Measurements from ENCODE around the gene TOX3.

The TOX3 gene

GRCh38 chr16:52549011-52549692, 2.2 kb upstream of the TOX3 start:
- Histone ChIP-seq H3K4me1 (ENCODE audit: control insufficient read depth in 2 of 2, insufficient read depth in 2 of 2, low read length in 2 of 2) (peaks cover 5 to 30% of the 10 kb centered on the region in 2 donors), H3K9ac (ENCODE audit: low read depth in 1 of 2, low read length in 2 of 2) (no peak overlapping the region), H3K36me3 (ENCODE audit: control insufficient read depth in 2 of 2, insufficient read depth in 2 of 2, low read length in 2 of 2) (no peaks in the 10 kb centered on the region), H3K4me3 (ENCODE audit: low read length in 2 of 2) (no peak overlapping the region), H3K27me3 (ENCODE audit: control insufficient read depth in 2 of 2, insufficient read depth in 2 of 2, low read length in 2 of 2) (no peaks in the 10 kb centered on the region), H3K27ac (ENCODE audit: low read depth in 2 of 2, low read length in 2 of 2) (no peak overlapping the region), H3K9me3 (ENCODE audit: control insufficient read depth in 2 of 2, low read length in 2 of 2) (no peaks in the 10 kb centered on the region)

DNA sequence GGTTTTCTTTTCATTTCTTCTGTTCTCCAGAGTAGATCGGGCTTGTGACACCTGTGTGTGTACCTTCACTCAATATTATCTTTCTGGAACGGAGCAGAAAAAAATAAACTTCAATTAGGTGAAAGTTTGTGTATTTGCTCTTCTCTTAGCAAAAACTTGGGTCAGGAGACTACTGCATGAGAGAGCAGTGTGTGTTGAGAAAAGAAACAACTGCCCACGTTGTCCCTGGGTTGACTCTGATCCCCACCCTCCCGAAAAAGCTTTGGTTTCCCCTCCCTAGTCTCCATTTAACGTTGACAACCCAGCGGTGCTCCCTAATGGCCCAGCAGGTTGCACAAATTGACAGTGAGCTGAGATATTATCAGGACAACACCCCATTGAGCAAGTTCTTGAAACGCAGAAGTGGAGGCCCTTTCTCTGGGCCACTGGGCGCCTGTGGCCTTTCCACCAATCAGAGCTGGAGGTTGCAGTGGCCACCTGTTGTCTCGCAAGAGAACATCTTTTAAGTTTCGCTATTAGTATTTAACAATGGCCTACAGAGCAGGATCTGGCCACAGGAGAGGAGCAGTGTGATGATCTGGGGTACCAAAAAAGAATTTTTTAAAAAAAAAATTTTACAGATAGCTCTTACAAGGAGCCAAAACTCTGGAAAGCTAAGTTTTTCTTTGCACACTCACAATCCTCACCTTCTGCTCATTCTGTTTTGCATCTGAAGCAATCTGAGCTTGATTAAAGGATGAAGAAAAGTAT, 1.5 kb upstream of the TOX3 start:
- Histone ChIP-seq H3K27ac (ENCODE audit: low read depth in 2 of 2, low read length in 2 of 2) (peak overlapping the region in 1 of 2 donors; percentile 74), H3K27me3 (ENCODE audit: control insufficient read depth in 2 of 2, insufficient read depth in 2 of 2, low read length in 2 of 2) (no peaks in the 10 kb centered on the region), H3K9ac (ENCODE audit: low read depth in 1 of 2, low read length in 2 of 2) (peak overlapping the region in 1 of 2 donors; percentile 85), H3K4me3 (ENCODE audit: low read length in 2 of 2) (no peak overlapping the region), H3K9me3 (ENCODE audit: control insufficient read depth in 2 of 2, low read length in 2 of 2) (no peaks in the 10 kb centered on the region), H3K36me3 (ENCODE audit: control insufficient read depth in 2 of 2, insufficient read depth in 2 of 2, low read length in 2 of 2) (no peaks in the 10 kb centered on the region), H3K4me1 (ENCODE audit: control insufficient read depth in 2 of 2, insufficient read depth in 2 of 2, low read length in 2 of 2) (peaks cover 5 to 24% of the 10 kb centered on the region in 2 donors)

DNA sequence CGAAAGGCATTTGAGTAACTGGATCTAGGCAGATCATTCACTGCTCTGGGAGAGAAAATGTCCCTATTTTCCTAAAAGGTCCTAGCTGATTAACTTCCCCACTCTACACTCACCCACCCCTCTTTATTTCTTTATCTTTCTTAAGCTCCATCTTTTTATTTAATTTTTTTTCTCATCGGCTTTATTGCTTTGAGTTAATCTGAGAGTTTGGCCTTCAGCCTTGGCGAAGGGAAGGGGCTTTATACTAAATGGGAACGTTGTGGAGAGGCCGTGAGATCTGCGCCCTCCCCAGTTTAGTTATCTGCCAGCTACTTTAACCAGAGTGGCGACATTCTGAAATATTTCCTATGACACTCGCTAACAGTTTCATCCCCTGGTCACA, 882 bp upstream of the TOX3 start:
- no peaks in the 10 kb centered on the region for H3K36me3 ChIP-seq (ENCODE audit: control insufficient read depth in 2 of 2, insufficient read depth in 2 of 2, low read length in 2 of 2)
- peak overlapping the region; percentile 44 to 85 for H3K9ac ChIP-seq (ENCODE audit: low read depth in 1 of 2, low read length in 2 of 2)
- H3K4me1 ChIP-seq (ENCODE audit: control insufficient read depth in 2 of 2, insufficient read depth in 2 of 2, low read length in 2 of 2): peaks cover 5 to 24% of the 10 kb centered on the region in 2 donors
- peak overlapping the region; percentile 67 to 74 for H3K27ac ChIP-seq (ENCODE audit: low read depth in 2 of 2, low read length in 2 of 2)
- no peaks in the 10 kb centered on the region for H3K27me3 ChIP-seq (ENCODE audit: control insufficient read depth in 2 of 2, insufficient read depth in 2 of 2, low read length in 2 of 2)
- no peaks in the 10 kb centered on the region for H3K9me3 ChIP-seq (ENCODE audit: control insufficient read depth in 2 of 2, low read length in 2 of 2)
- H3K4me3 ChIP-seq (ENCODE audit: low read length in 2 of 2): peak overlapping the region; percentile 63 to 77

DNA sequence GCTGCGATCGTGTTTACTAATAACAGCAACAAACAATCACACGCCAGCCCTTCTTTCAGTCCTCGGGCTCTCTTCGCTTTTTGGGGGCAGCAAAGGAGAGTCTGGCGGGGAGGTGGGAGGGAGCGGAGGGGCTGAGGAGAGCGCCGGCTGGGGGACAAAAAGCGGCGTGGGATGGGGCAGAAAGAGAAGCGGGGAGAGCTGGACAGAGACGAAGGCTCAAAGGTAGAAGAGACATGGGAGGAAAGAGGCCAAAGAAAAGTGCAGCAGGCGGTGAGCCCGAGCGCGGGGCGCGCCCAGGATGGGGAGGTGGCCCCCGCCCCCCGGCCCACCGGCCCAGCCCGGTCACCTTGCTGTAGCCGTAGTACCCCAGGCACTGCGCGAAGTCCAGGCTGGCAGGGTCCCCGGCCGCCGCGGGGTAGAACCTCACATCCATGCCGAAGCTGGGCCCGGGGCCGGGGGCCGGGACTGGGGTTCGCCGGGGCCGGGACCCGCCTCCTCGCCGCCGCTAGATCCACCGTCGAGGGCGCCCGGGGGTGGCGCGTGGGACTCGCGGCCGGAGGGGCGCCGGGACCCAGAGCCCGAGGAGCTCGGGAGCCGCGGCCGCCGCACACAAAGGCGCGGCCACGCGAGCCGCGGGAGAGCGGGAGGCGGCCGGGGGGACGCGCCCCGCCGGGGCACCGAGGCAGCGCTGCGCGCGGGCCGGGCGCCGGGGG, 496 bp downstream of the TOX3 start:
- no peaks in the 10 kb centered on the region for H3K27me3 ChIP-seq (ENCODE audit: control insufficient read depth in 2 of 2, insufficient read depth in 2 of 2, low read length in 2 of 2)
- H3K4me3 ChIP-seq (ENCODE audit: low read length in 2 of 2): peak overlapping the region; percentile 82 to 91
- peak overlapping the region; percentile 71 to 85 for H3K27ac ChIP-seq (ENCODE audit: low read depth in 2 of 2, low read length in 2 of 2)
- H3K36me3 ChIP-seq (ENCODE audit: control insufficient read depth in 2 of 2, insufficient read depth in 2 of 2, low read length in 2 of 2): no peaks in the 10 kb centered on the region
- no peaks in the 10 kb centered on the region for H3K9me3 ChIP-seq (ENCODE audit: control insufficient read depth in 2 of 2, low read length in 2 of 2)
- peak overlapping the region; percentile 70 to 90 for H3K9ac ChIP-seq (ENCODE audit: low read depth in 1 of 2, low read length in 2 of 2)
- H3K4me1 ChIP-seq (ENCODE audit: control insufficient read depth in 2 of 2, insufficient read depth in 2 of 2, low read length in 2 of 2): peaks cover 5 to 18% of the 10 kb centered on the region in 2 donors

DNA sequence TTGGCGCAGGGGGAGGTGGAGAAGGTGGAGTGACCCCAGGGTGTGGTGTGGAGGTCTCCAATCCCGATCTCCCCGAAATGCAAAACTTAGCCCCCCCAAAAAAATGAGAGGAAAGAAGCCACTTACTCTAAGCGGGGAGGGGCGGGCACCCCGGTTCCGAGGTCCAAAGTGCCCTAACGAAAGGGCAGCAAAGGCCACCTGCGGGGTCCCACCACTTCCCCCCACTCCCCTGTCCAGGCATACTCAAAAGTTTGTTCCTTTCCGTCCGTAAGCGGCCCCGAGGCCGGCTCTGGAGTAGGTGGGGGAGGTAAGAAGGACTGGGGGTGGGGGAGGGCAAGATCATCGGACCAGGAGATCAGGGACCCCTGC, 1.1 kb downstream of the TOX3 start:
- no peaks in the 10 kb centered on the region for H3K9me3 ChIP-seq (ENCODE audit: control insufficient read depth in 2 of 2, low read length in 2 of 2)
- no peaks in the 10 kb centered on the region for H3K36me3 ChIP-seq (ENCODE audit: control insufficient read depth in 2 of 2, insufficient read depth in 2 of 2, low read length in 2 of 2)
- H3K9ac ChIP-seq (ENCODE audit: low read depth in 1 of 2, low read length in 2 of 2): peak overlapping the region; percentile 70 to 90
- H3K27ac ChIP-seq (ENCODE audit: low read depth in 2 of 2, low read length in 2 of 2): peak overlapping the region; percentile 71 to 85
- no peaks in the 10 kb centered on the region for H3K27me3 ChIP-seq (ENCODE audit: control insufficient read depth in 2 of 2, insufficient read depth in 2 of 2, low read length in 2 of 2)
- H3K4me3 ChIP-seq (ENCODE audit: low read length in 2 of 2): peak overlapping the region; percentile 82 to 91
- H3K4me1 ChIP-seq (ENCODE audit: control insufficient read depth in 2 of 2, insufficient read depth in 2 of 2, low read length in 2 of 2): peaks cover 5 to 18% of the 10 kb centered on the region in 2 donors

DNA sequence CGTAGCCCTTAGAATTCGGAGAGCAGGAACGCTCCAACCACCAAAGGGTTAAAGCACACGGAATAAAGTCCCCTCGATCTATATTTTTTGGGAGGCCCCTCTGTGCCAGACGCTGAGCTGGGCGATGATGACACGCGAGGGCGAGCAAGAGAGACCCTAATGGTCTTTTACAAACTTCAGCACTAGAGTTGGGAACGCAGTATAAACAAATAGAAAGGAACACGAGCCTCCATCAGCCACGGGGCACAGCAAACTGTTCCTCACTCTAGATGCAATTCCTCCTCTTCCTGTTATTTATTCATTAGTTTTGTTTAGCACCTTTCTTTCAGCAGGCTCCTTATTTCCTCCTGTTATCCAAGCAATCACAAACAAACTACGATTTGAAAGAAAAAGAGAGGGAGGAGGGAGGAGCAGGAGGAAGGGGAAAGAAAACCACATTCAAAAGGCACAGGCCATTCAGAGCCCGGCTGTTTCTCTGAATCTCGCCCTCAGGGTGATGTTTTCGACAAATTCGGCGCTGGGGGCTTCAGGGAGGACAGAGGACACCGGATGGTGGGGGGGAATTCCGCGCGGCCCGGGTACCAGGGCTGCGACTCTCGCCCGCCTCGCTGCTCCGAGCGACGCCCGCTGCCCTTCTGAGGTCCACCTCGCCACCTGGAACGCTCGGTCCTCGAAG, 1.6 kb downstream of the TOX3 start:
- Histone ChIP-seq H3K4me3 (ENCODE audit: low read length in 2 of 2) (peak overlapping the region; percentile 82 to 91), H3K9me3 (ENCODE audit: control insufficient read depth in 2 of 2, low read length in 2 of 2) (no peaks in the 10 kb centered on the region), H3K27ac (ENCODE audit: low read depth in 2 of 2, low read length in 2 of 2) (peak overlapping the region; percentile 71 to 85), H3K9ac (ENCODE audit: low read depth in 1 of 2, low read length in 2 of 2) (peak overlapping the region; percentile 70 to 90), H3K4me1 (ENCODE audit: control insufficient read depth in 2 of 2, insufficient read depth in 2 of 2, low read length in 2 of 2) (peaks cover 5 to 18% of the 10 kb centered on the region in 2 donors), H3K27me3 (ENCODE audit: control insufficient read depth in 2 of 2, insufficient read depth in 2 of 2, low read length in 2 of 2) (no peaks in the 10 kb centered on the region), H3K36me3 (ENCODE audit: control insufficient read depth in 2 of 2, insufficient read depth in 2 of 2, low read length in 2 of 2) (no peaks in the 10 kb centered on the region)

GRCh38 chr16:52544703-52545102, 2.2 kb downstream of the TOX3 start:
- Histone ChIP-seq H3K9me3 (ENCODE audit: control insufficient read depth in 2 of 2, low read length in 2 of 2) (no peaks in the 10 kb centered on the region), H3K36me3 (ENCODE audit: control insufficient read depth in 2 of 2, insufficient read depth in 2 of 2, low read length in 2 of 2) (no peaks in the 10 kb centered on the region), H3K9ac (ENCODE audit: low read depth in 1 of 2, low read length in 2 of 2) (peak overlapping the region in 1 of 2 donors; percentile 90), H3K27me3 (ENCODE audit: control insufficient read depth in 2 of 2, insufficient read depth in 2 of 2, low read length in 2 of 2) (no peaks in the 10 kb centered on the region), H3K4me1 (ENCODE audit: control insufficient read depth in 2 of 2, insufficient read depth in 2 of 2, low read length in 2 of 2) (peaks cover 5 to 18% of the 10 kb centered on the region in 2 donors), H3K27ac (ENCODE audit: low read depth in 2 of 2, low read length in 2 of 2) (peak overlapping the region in 1 of 2 donors; percentile 85), H3K4me3 (ENCODE audit: low read length in 2 of 2) (peak overlapping the region; percentile 82 to 91)

GRCh38 chr16:52543654-52544053, 3.3 kb downstream of the TOX3 start:
- peaks cover 5 to 18% of the 10 kb centered on the region in 2 donors for H3K4me1 ChIP-seq (ENCODE audit: control insufficient read depth in 2 of 2, insufficient read depth in 2 of 2, low read length in 2 of 2)
- peaks cover 0 to 3% of the 10 kb centered on the region in 2 donors for H3K36me3 ChIP-seq (ENCODE audit: control insufficient read depth in 2 of 2, insufficient read depth in 2 of 2, low read length in 2 of 2)
- no peak overlapping the region for H3K9ac ChIP-seq (ENCODE audit: low read depth in 1 of 2, low read length in 2 of 2)
- H3K27me3 ChIP-seq (ENCODE audit: control insufficient read depth in 2 of 2, insufficient read depth in 2 of 2, low read length in 2 of 2): no peaks in the 10 kb centered on the region
- H3K9me3 ChIP-seq (ENCODE audit: control insufficient read depth in 2 of 2, low read length in 2 of 2): no peaks in the 10 kb centered on the region
- no peak overlapping the region for H3K27ac ChIP-seq (ENCODE audit: low read depth in 2 of 2, low read length in 2 of 2)
- H3K4me3 ChIP-seq (ENCODE audit: low read length in 2 of 2): peak overlapping the region; percentile 82 to 91

DNA sequence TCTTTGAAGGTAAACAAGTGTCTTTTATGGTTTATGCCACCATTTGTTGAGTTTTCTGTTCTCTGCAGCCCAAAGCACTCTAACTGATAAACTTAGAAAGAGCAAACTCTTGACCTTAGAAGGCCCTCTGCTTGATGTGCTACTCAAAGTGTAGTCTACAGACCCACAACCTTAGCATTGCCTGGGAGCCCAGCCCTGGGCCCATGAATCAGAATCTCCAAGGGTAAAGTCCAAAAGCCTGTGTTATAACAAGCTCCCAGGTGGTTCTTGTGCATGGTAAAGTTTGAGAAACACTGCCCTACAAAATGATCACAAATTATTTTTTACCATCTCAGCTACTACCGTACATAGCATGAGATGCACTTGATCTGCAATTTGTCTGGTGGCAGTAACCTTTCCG, 6.0 kb downstream of the TOX3 start:
- no peaks in the 10 kb centered on the region for H3K27me3 ChIP-seq (ENCODE audit: control insufficient read depth in 2 of 2, insufficient read depth in 2 of 2, low read length in 2 of 2)
- H3K27ac ChIP-seq (ENCODE audit: low read depth in 2 of 2, low read length in 2 of 2): no peak overlapping the region
- H3K9ac ChIP-seq (ENCODE audit: low read depth in 1 of 2, low read length in 2 of 2): no peak overlapping the region
- no peak overlapping the region for H3K4me3 ChIP-seq (ENCODE audit: low read length in 2 of 2)
- H3K36me3 ChIP-seq (ENCODE audit: control insufficient read depth in 2 of 2, insufficient read depth in 2 of 2, low read length in 2 of 2): peaks cover 0 to 3% of the 10 kb centered on the region in 2 donors
- H3K4me1 ChIP-seq (ENCODE audit: control insufficient read depth in 2 of 2, insufficient read depth in 2 of 2, low read length in 2 of 2): peaks cover 0 to 4% of the 10 kb centered on the region in 2 donors
- no peaks in the 10 kb centered on the region for H3K9me3 ChIP-seq (ENCODE audit: control insufficient read depth in 2 of 2, low read length in 2 of 2)

All from mucosa of rectum (tissue), 2 donors.